Measurements from ENCODE around the gene MACROD2. TPM values are rescaled to one million over a fixed set of nuclear protein-coding genes. Genes with fewer than 3 reads are reported as not detected.

The MACROD2 gene
- total RNA-seq, 1 donor from 2014 or later = 2.4 TPM

DNA sequence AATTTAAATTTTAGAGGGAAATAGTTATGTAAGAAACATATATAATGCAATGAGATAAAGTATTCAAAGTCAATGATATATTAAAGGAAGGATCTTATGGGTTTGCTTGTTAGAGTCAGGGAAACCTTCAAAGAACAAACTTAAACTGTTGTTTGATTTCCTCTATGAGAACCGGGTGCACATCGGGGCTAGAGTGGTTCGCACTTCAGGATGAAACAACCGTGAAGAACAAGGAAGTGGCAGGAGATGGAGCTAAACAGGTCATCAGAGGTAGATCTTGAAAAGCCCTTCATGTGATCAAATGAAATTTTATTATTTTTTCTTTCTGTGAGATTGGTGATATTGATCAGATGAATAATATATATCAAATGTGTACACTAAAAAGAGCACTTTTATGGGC, 1294.0 kb downstream of the MACROD2 start:
- Mint-ChIP-seq H3K27ac (ENCODE audit: unreplicated experiment) (no peak overlapping the region), H3K27me3 (ENCODE audit: low read depth, unreplicated experiment) (no peaks in the 10 kb centered on the region), H3K36me3 (ENCODE audit: low read depth, unreplicated experiment) (no peaks in the 10 kb centered on the region), H3K4me3 (ENCODE audit: unreplicated experiment) (no peak overlapping the region), H3K9me3 (ENCODE audit: unreplicated experiment) (no peaks in the 10 kb centered on the region), H3K4me1 (ENCODE audit: low read depth, unreplicated experiment) (no peaks in the 10 kb centered on the region)
- FAIRE-seq (no peak), DNase-seq (ENCODE audit: low read depth) (no peak)
- no peaks in the 10 kb centered on the region for H3K4me1 ChIP-seq (ENCODE audit: insufficient read depth, low read length)
- no peaks in the 10 kb centered on the region for H3K27me3 ChIP-seq (ENCODE audit: insufficient read depth, low read length)
- H2AFZ ChIP-seq (ENCODE audit: low read depth, low read length) = no peak overlapping the region
- H3K9ac ChIP-seq (ENCODE audit: low read length) = no peak overlapping the region
- H4K20me1 ChIP-seq (ENCODE audit: insufficient read depth, low read length) = no peaks in the 10 kb centered on the region
- TF ChIP-seq, protein P1, sequence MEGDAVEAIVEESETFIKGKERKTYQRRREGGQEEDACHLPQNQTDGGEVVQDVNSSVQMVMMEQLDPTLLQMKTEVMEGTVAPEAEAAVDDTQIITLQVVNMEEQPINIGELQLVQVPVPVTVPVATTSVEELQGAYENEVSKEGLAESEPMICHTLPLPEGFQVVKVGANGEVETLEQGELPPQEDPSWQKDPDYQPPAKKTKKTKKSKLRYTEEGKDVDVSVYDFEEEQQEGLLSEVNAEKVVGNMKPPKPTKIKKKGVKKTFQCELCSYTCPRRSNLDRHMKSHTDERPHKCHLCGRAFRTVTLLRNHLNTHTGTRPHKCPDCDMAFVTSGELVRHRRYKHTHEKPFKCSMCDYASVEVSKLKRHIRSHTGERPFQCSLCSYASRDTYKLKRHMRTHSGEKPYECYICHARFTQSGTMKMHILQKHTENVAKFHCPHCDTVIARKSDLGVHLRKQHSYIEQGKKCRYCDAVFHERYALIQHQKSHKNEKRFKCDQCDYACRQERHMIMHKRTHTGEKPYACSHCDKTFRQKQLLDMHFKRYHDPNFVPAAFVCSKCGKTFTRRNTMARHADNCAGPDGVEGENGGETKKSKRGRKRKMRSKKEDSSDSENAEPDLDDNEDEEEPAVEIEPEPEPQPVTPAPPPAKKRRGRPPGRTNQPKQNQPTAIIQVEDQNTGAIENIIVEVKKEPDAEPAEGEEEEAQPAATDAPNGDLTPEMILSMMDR (IDR thresholded peaks at IDR 0.05; ENCODE audit: insufficient read depth, low read depth, low read length) = no peak
- no peak for TF ChIP-seq EZH2 (IDR thresholded peaks at IDR 0.05; ENCODE audit: insufficient read depth, low read length)
- no peak overlapping the region for H3K4me2 ChIP-seq (ENCODE audit: low read length)
- no peaks in the 10 kb centered on the region for H3K36me3 ChIP-seq (ENCODE audit: insufficient read depth, low read length)
- H3K9me3 ChIP-seq (ENCODE audit: insufficient read depth, low read depth, low read length) = no peaks in the 10 kb centered on the region
- no peaks in the 10 kb centered on the region for H3K79me2 ChIP-seq (ENCODE audit: insufficient read depth, low read length)
- H3K27ac ChIP-seq (ENCODE audit: low read depth, low read length) = no peak overlapping the region
- no peak overlapping the region for H3K4me3 ChIP-seq (ENCODE audit: insufficient read depth, low read depth, low read length)

- H3K36me3 Mint-ChIP-seq (ENCODE audit: low read depth, unreplicated experiment) = no peaks in the 10 kb centered on the region
- TF ChIP-seq, protein P1 (IDR thresholded peaks at IDR 0.05; ENCODE audit: insufficient read depth, low read depth, low read length) = no peak
- H3K27ac ChIP-seq (ENCODE audit: low read depth, low read length) = no peak overlapping the region
- H3K27ac Mint-ChIP-seq (ENCODE audit: unreplicated experiment) = no peak overlapping the region
- H3K27me3 ChIP-seq (ENCODE audit: insufficient read depth, low read length) = no peaks in the 10 kb centered on the region
- H3K36me3 ChIP-seq (ENCODE audit: insufficient read depth, low read length) = no peaks in the 10 kb centered on the region
- H3K79me2 ChIP-seq (ENCODE audit: insufficient read depth, low read length) = no peaks in the 10 kb centered on the region
- H3K4me2 ChIP-seq (ENCODE audit: low read length) = no peak overlapping the region
- no peaks in the 10 kb centered on the region for H3K9me3 Mint-ChIP-seq (ENCODE audit: unreplicated experiment)
- H3K27me3 Mint-ChIP-seq (ENCODE audit: low read depth, unreplicated experiment) = no peaks in the 10 kb centered on the region
- H3K9me3 ChIP-seq (ENCODE audit: insufficient read depth, low read depth, low read length) = no peaks in the 10 kb centered on the region
- H3K4me1 ChIP-seq (ENCODE audit: insufficient read depth, low read length) = no peaks in the 10 kb centered on the region
- no peaks in the 10 kb centered on the region for H4K20me1 ChIP-seq (ENCODE audit: insufficient read depth, low read length)
- no peak overlapping the region for H3K4me3 Mint-ChIP-seq (ENCODE audit: unreplicated experiment)
- FAIRE-seq (no peak), DNase-seq (ENCODE audit: low read depth) (no peak)
- H3K9ac ChIP-seq (ENCODE audit: low read length) = no peak overlapping the region
- H2AFZ ChIP-seq (ENCODE audit: low read depth, low read length) = no peak overlapping the region
- no peaks in the 10 kb centered on the region for H3K4me1 Mint-ChIP-seq (ENCODE audit: low read depth, unreplicated experiment)
- no peak overlapping the region for H3K4me3 ChIP-seq (ENCODE audit: insufficient read depth, low read depth, low read length)
Observed at GRCh38 chr20:15292405-15292804, 1297.1 kb downstream of the MACROD2 start.

GRCh38 chr20:15296422-15296821, 1301.1 kb downstream of the MACROD2 start:
- no peak overlapping the region for H3K4me3 Mint-ChIP-seq (ENCODE audit: unreplicated experiment)
- Histone ChIP-seq H2AFZ (ENCODE audit: low read depth, low read length) (no peak overlapping the region), H3K4me3 (ENCODE audit: insufficient read depth, low read depth, low read length) (no peak overlapping the region), H3K36me3 (ENCODE audit: insufficient read depth, low read length) (no peaks in the 10 kb centered on the region), H3K4me2 (ENCODE audit: low read length) (no peak overlapping the region), H4K20me1 (ENCODE audit: insufficient read depth, low read length) (no peaks in the 10 kb centered on the region), H3K27me3 (ENCODE audit: insufficient read depth, low read length) (no peaks in the 10 kb centered on the region), H3K79me2 (ENCODE audit: insufficient read depth, low read length) (no peaks in the 10 kb centered on the region), H3K4me1 (ENCODE audit: insufficient read depth, low read length) (no peaks in the 10 kb centered on the region), H3K27ac (ENCODE audit: low read depth, low read length) (no peak overlapping the region), H3K9me3 (ENCODE audit: insufficient read depth, low read depth, low read length) (no peaks in the 10 kb centered on the region), H3K9ac (ENCODE audit: low read length) (no peak overlapping the region)
- no peak for DNase-seq (ENCODE audit: low read depth)
- H3K27me3 Mint-ChIP-seq (ENCODE audit: low read depth, unreplicated experiment) = no peaks in the 10 kb centered on the region
- H3K36me3 Mint-ChIP-seq (ENCODE audit: low read depth, unreplicated experiment) = no peaks in the 10 kb centered on the region
- FAIRE-seq = no peak
- TF ChIP-seq, protein P1 (IDR thresholded peaks at IDR 0.05; ENCODE audit: insufficient read depth, low read depth, low read length) = no peak
- TF ChIP-seq EZH2 (IDR thresholded peaks at IDR 0.05; ENCODE audit: insufficient read depth, low read length) = no peak
- no peaks in the 10 kb centered on the region for H3K9me3 Mint-ChIP-seq (ENCODE audit: unreplicated experiment)
- no peaks in the 10 kb centered on the region for H3K4me1 Mint-ChIP-seq (ENCODE audit: low read depth, unreplicated experiment)
- no peak overlapping the region for H3K27ac Mint-ChIP-seq (ENCODE audit: unreplicated experiment)
